GM12878 (cell line): Measurements from ENCODE around the gene CYP27A1. TPM values are rescaled to one million over a fixed set of nuclear protein-coding genes. Genes with fewer than 3 reads are reported as not detected.

Experiments used
- ATAC-seq: fragments of 200-7000 bp; cut with Tn5 transposase; 3 replicates; pipeline ENCODE4 v1.9.1; 2020; ENCODE audit warnings: mild to moderate bottlenecking, moderate library complexity
- BruUV-seq: library from RNA; stranded (reverse); fragments of 400-500 nt; replicated peaks from 2 replicates; lab custom pipeline; 2021; lab: Mats Ljungman, UMichigan
- CTCF ChIA-PET: fragments of 300-600 bp; sonication (Branson Sonifier 250); formaldehyde crosslinking; extraction: SDS; loops from one replicate; lab custom pipeline; 2021; ENCODE audit warnings: inconsistent platforms; lab: Yijun Ruan, JAX
- POLR2A ChIA-PET: fragments of 350-600 bp; formaldehyde crosslinking; extraction: SDS; loops from one replicate; lab custom pipeline; 2021; ENCODE audit warnings: inconsistent platforms; lab: Charles Lee
- RAD21 ChIA-PET: fragments of 300-600 bp; sonication (Branson Sonifier 250); formaldehyde crosslinking; loops from one replicate; lab custom pipeline; 2023; ENCODE audit warnings: antibody characterized with exemption; ENCODE audit not compliant: unreplicated experiment; lab: Charles Lee
- SMC1A ChIA-PET: fragments of 300-600 bp; sonication (Branson Sonifier 250); formaldehyde crosslinking; loops from one replicate; lab custom pipeline; 2023; ENCODE audit not compliant: unreplicated experiment, uncharacterized antibody; lab: Charles Lee
- DNase-seq: peaks from one replicate; pipeline ENCODE4 v3.0.0-alpha.2; 2011; ENCODE audit warnings: low read depth, low spot score
- FAIRE-seq: peaks from 3 replicates; lab custom pipeline; 2011; peaks lifted over from hg19 to GRCh38; lab: Jason Lieb, UNC
- H2AFZ ChIP-seq: 2 replicates; pipeline ENCODE4 v1.6.0; 2011; ENCODE audit warnings: low read depth, low read length, control low read depth; ENCODE audit not compliant: control insufficient read depth
- H3K27ac ChIP-seq: 2 replicates; pipeline ENCODE4 v1.5.1; 2011; ENCODE audit warnings: control low read depth; ENCODE audit not compliant: control insufficient read depth, insufficient read depth
- H3K27me3 ChIP-seq, 2 experiments: replicated peaks in 1 of 2; 2 replicates each; pipeline versions ENCODE4 v1.6.0 to v1.6.1; 2011; ENCODE audit warnings: low read length in 1 of 2; ENCODE audit not compliant: control insufficient read depth in 2 of 2, insufficient read depth in 2 of 2
- H3K36me3 ChIP-seq, 2 experiments: 2 replicates each; pipeline ENCODE4 v1.5.1; 2011; ENCODE audit warnings: low read length in 1 of 2; ENCODE audit not compliant: control insufficient read depth in 2 of 2, insufficient read depth in 2 of 2
- H3K4me1 ChIP-seq: 2 replicates; pipeline ENCODE4 v1.6.1; 2011; ENCODE audit warnings: mild to moderate bottlenecking, low read length, moderate library complexity, mixed read lengths; ENCODE audit not compliant: control insufficient read depth, insufficient read depth
- H3K4me2 ChIP-seq: 2 replicates; pipeline ENCODE4 v1.6.0; 2011; ENCODE audit warnings: control low read depth; ENCODE audit not compliant: control insufficient read depth, insufficient read depth
- H3K4me3 ChIP-seq: fragments of 200-600 bp; sonication (generic); 2 replicates; pipeline ENCODE4 v1.5.1; 2016
- H3K79me2 ChIP-seq: 2 replicates; pipeline ENCODE4 v1.6.0; 2011; ENCODE audit warnings: low read length; ENCODE audit not compliant: control insufficient read depth, insufficient read depth
- H3K9ac ChIP-seq: 2 replicates; pipeline ENCODE4 v1.8.0; 2011; ENCODE audit warnings: low read length, control low read depth, mixed read lengths; ENCODE audit not compliant: control insufficient read depth, insufficient read depth
- H3K9me3 ChIP-seq: replicated peaks from 3 replicates; pipeline ENCODE4 v1.5.1; 2011; ENCODE audit warnings: mild to moderate bottlenecking, low read length; ENCODE audit not compliant: control insufficient read depth, insufficient read depth
- H4K20me1 ChIP-seq: 2 replicates; pipeline ENCODE4 v1.6.0; 2011; ENCODE audit not compliant: control insufficient read depth, insufficient read depth
- CHD1 ChIP-seq: IDR thresholded peaks from 2 replicates; pipeline ENCODE4 v1.6.1; 2012; ENCODE audit warnings: low read depth, low read length, improper control_type of control experiment
- MEF2B ChIP-seq: fragments of 450-650 bp; IDR thresholded peaks from 2 replicates; pipeline ENCODE4 v1.6.1; 2018; ENCODE audit warnings: mild to moderate bottlenecking, moderate library complexity; ENCODE audit not compliant: partially characterized antibody, poor library complexity, severe bottlenecking
- POLR2AphosphoS2 ChIP-seq: IDR thresholded peaks from 2 replicates; pipeline ENCODE4 v1.6.1; 2011; ENCODE audit warnings: low read depth, mild to moderate bottlenecking, low read length, improper control_type of control experiment, moderate library complexity
- SIN3A ChIP-seq: IDR thresholded peaks from 2 replicates; pipeline ENCODE4 v1.6.1; 2012; ENCODE audit warnings: low read depth, low read length, improper control_type of control experiment
- ZBTB40 ChIP-seq: fragments of 450-650 bp; IDR thresholded peaks from 2 replicates; pipeline ENCODE4 v1.6.1; 2016; ENCODE audit warnings: mild to moderate bottlenecking, moderate library complexity, borderline replicate concordance
- WGBS: methylation state at CpG from one replicate; pipeline ENCODE4 v1.1.6; 2016; ENCODE audit warnings: low lambda C conversion rate; ENCODE audit not compliant: insufficient replicate concordance, insufficient coverage; ENCODE audit errors: missing lambda C conversion rate; 5-methylcytosine and 5-hydroxymethylcytosine counted together
- in situ Hi-C: fragments of 300-500 bp; cut with MboI; formaldehyde crosslinking; loops from 9 replicates; pipeline ENCODE4 v1.14.3; 2018; ENCODE audit warnings: mixed read lengths
- intact Hi-C: fragments of 100-400 bp; cut with micrococcal nuclease; formaldehyde crosslinking; loops from one replicate; pipeline ENCODE4 v1.14.2; 2022; ENCODE audit not compliant: unreplicated experiment
- polyA plus RNA-seq, 11 experiments: library from polyadenylated mRNA; depleted of rRNA in 4 of 11; unstranded in 6 of 11; stranded (reverse) in 5 of 11; fragments of >200 nt; fragmentation: Nextera tagmentation in 4 of 11; fragmentation: Illumina TruSeq in 1 of 11; extraction: Ambion mirVana in 4 of 11; extraction: Trizol in 1 of 11; gene quantifications; 1 replicate in 1 of 11; 2 replicates in 10 of 11; pipeline versions ENCODE4 v1.2.1 to v1.2.3, GENCODE V29; 2011 to 2016; ENCODE audit warnings: inconsistent platforms in 2 of 11, missing spikeins in 2 of 11, low read depth in 1 of 11
- total RNA-seq, 4 experiments: library from RNA; depleted of rRNA in 3 of 4; stranded (reverse); fragments of >200 nt in 3 of 4; fragmentation: Illumina TruSeq in 1 of 4; extraction: Trizol in 1 of 4; gene quantifications; 2 replicates each; pipeline versions ENCODE4 v1.2.1 to v1.2.3, GENCODE V29; 2013 to 2021

Gene CYP27A1
- total and polyA plus RNA-seq, 10 of the 15 experiments (the other 5 are each of a cell fraction or from before 2014, with no cell fraction given) = 0.11 to 0.72 (median 0.18) TPM; not detected in 2

- Histone ChIP-seq H3K36me3 (no peaks in the 10 kb centered on the region), H3K4me1 (no peaks in the 10 kb centered on the region), H4K20me1 (no peaks in the 10 kb centered on the region), H2AFZ (no peak within 1 kb of the TSS), H3K27ac (no peak within 1 kb of the TSS), H3K9ac (no peak within 1 kb of the TSS), H3K4me2 (no peak within 1 kb of the TSS), H3K79me2 (no peaks in the 10 kb centered on the region), H3K4me3 (no peak within 1 kb of the TSS), H3K27me3 (peaks cover 0 to 3% of the 10 kb centered on the region in 2 experiments; a peak in 2 of 4 replicates), H3K9me3 (no peaks in the 10 kb centered on the region)
- no peak for FAIRE-seq
- no peak for ATAC-seq
- TF ChIP-seq MEF2B = no peak
- TF ChIP-seq ZBTB40 = no peak
- no peak for TF ChIP-seq POLR2AphosphoS2
- TF ChIP-seq SIN3A = no peak
- no peak for TF ChIP-seq CHD1
- DNase-seq = no peak
- ChIA-PET CTCF (no interaction called here), SMC1A (interaction anchor here (1.2 kb wide), 1 partner anchor 16 kb away, joined by 5 read pairs; no protein-coding TSS in a partner anchor), POLR2A (no interaction called here), RAD21 (no interaction called here)
- BruUV-seq = no TSS peak
- intact Hi-C loops (no loop called here), in situ Hi-C loops (no loop called here)
- 29% methylated on average over 18 of the region's 18 CpGs for WGBS
Measured at GRCh38 chr2:218831378-218831990, 49.5 kb downstream of the CYP27A1 start, which contains the start of gene PRKAG3. Gene PRKAG3, minus strand, starts transcription at chr2:218831803.
